Measurements from ENCODE around the gene SSC4D.
"Not testable (repeated sequence)": the region's sequence is repeated elsewhere in the genome, so short reads cannot be mapped to it uniquely, and the experiment has no call there.

The SSC4D gene

DNA sequence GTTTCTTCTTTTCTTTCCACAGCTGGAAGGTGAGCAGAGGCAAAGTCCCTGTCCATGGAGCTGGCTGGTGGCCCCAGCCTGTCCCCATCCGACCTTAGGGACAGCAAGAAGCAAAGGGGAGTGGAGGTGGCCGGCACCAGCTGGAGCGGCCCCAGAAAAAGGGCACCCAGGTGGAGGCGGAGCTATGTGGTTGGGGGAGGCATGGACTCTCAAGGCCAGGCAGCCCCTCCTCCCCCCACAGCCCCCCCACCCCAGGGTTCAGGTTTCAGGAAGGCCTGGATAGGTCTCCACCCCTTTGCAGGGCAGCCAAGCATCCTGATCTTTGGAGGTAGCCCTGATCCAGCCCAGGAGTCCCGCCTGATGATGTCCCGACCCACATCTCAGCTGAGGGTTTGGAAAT, at the start of gene SSC4D:
TSS of gene SSC4D (minus strand) at position 161 of the 400 bp plus-strand sequence. CDS start 5,258 bp downstream, outside the sequence.
- peak within 1 kb of the TSS; percentile 47; the same call in 1 of the 2 replicates for H3K9ac ChIP-seq (ENCODE audit: low read depth, low read length)

DNA sequence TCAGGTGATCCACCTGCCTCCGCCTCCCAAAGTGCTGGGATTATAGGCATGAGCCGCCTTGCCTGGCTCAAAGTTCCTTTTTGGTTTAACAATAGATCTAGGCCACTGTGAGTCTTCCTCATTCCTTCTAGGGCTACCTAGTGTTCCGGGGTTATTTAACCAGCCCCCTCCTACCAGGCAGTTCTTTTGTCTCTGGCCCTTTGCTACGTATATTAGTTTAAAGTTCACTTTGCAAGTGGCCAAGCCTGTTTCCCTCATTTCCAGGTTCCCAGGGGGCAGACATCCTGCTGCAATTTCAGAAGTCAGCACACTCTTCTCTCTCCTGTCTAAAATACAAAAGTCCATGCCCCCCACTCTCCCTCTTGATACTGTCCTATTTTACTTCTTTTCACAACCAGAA, 49.0 kb upstream of the SSC4D start:
- not testable (repeated sequence) for H3K4me1 ChIP-seq (ENCODE audit: control insufficient read depth, insufficient read depth, low read length); H3K4me3 ChIP-seq (ENCODE audit: low read depth, low read length); H3K36me3 ChIP-seq (ENCODE audit: control insufficient read depth, insufficient read depth, low read length); H3K9me3 ChIP-seq (ENCODE audit: control insufficient read depth, insufficient read depth, low read length); H3K27ac ChIP-seq (ENCODE audit: low read depth, low read length); H3K9ac ChIP-seq (ENCODE audit: low read depth, low read length); H3K27me3 ChIP-seq (ENCODE audit: control insufficient read depth, insufficient read depth, low read length)

More for the DNA sequence above, at the start of gene SSC4D:
- peak within 1 kb of the TSS; percentile 55 for H3K27ac ChIP-seq (ENCODE audit: low read depth, low read length)
- peaks cover 9% of the 10 kb centered on the region for H3K4me1 ChIP-seq (ENCODE audit: control insufficient read depth, insufficient read depth, low read length)
- H3K27me3 ChIP-seq (ENCODE audit: control insufficient read depth, insufficient read depth, low read length) = no peaks in the 10 kb centered on the region
- H3K9me3 ChIP-seq (ENCODE audit: control insufficient read depth, insufficient read depth, low read length) = no peaks in the 10 kb centered on the region
- no peaks in the 10 kb centered on the region for H3K36me3 ChIP-seq (ENCODE audit: control insufficient read depth, insufficient read depth, low read length)
- H3K4me3 ChIP-seq (ENCODE audit: low read depth, low read length) = peak within 1 kb of the TSS; percentile 62

- not testable (repeated sequence) for H3K36me3 ChIP-seq (ENCODE audit: control insufficient read depth, insufficient read depth, low read length); H3K4me3 ChIP-seq (ENCODE audit: low read depth, low read length); H3K9me3 ChIP-seq (ENCODE audit: control insufficient read depth, insufficient read depth, low read length); H3K4me1 ChIP-seq (ENCODE audit: control insufficient read depth, insufficient read depth, low read length); H3K27ac ChIP-seq (ENCODE audit: low read depth, low read length); H3K9ac ChIP-seq (ENCODE audit: low read depth, low read length); H3K27me3 ChIP-seq (ENCODE audit: control insufficient read depth, insufficient read depth, low read length)
Measured at GRCh38 chr7:76457017-76457416, 47.5 kb upstream of the SSC4D start.

GRCh38 chr7:76445577-76446008, 36.1 kb upstream of the SSC4D start:
- peak overlapping the region; percentile 65 for H3K27ac ChIP-seq (ENCODE audit: low read depth, low read length)
- not testable (repeated sequence) for H3K27me3 ChIP-seq (ENCODE audit: control insufficient read depth, insufficient read depth, low read length); H3K4me1 ChIP-seq (ENCODE audit: control insufficient read depth, insufficient read depth, low read length); H3K4me3 ChIP-seq (ENCODE audit: low read depth, low read length); H3K36me3 ChIP-seq (ENCODE audit: control insufficient read depth, insufficient read depth, low read length); H3K9me3 ChIP-seq (ENCODE audit: control insufficient read depth, insufficient read depth, low read length); H3K9ac ChIP-seq (ENCODE audit: low read depth, low read length)

DNA sequence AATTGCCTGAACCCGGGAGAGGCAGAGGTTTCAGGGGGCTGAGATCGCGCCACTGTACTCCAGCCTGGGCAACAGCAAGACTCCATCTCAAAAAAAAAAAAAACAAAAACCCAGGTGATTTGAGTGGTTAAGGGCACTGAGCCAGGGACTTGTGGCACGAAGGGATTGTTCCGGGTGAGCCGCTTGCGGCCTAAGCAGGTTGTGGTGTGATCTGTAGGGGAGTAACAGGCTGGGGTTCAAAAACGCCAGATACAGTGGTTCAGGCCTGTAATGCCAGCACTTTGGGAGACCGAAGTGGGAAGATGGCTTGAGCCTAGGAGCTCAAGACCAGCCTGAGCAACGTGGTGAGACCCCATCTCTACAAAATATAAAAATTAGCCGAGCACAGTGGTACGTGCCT, 34.3 kb upstream of the SSC4D start:
- H3K36me3 ChIP-seq (ENCODE audit: control insufficient read depth, insufficient read depth, low read length); H3K9ac ChIP-seq (ENCODE audit: low read depth, low read length); H3K4me1 ChIP-seq (ENCODE audit: control insufficient read depth, insufficient read depth, low read length); H3K27me3 ChIP-seq (ENCODE audit: control insufficient read depth, insufficient read depth, low read length); H3K27ac ChIP-seq (ENCODE audit: low read depth, low read length); H3K4me3 ChIP-seq (ENCODE audit: low read depth, low read length); H3K9me3 ChIP-seq (ENCODE audit: control insufficient read depth, insufficient read depth, low read length): not testable (repeated sequence)

DNA sequence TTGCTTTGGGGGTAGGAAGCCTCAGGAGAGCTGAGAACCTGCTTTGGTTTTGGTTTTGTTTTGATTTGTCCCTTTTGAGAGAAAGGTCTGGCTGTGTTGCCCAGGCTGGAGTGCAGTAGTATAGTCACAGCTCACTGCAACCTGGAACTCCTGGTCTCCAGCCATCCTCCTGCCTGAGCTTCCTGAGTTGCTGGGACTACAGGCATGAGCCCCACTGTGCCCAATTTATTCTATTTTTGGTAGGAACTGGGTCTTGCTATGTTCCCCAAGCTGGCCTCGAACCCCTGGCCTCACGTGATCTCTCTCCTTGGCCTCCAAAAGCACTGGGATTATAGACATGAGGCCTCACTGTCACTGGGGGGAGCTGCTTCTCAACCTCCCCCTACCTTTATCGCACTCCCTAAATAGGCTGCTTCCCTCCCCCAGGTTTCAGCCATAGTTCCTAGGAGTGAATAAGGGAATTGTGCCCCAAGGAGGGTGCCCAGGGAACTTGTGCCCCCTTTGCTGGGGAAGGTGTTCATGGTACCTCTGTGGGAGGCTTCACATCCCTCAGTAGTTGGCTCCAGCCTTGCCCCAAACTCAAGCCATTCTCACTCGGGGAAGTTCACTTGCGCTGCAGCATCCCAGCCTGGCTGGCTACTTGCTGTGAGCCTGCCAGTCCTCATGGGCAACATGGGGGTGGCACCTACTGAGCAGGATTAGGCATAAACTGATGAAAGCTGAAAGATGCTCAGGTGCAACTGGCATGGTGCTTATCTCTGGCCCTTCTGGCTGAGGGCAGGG, 33.4 kb upstream of the SSC4D start:
- not testable (repeated sequence) for H3K4me1 ChIP-seq (ENCODE audit: control insufficient read depth, insufficient read depth, low read length); H3K9me3 ChIP-seq (ENCODE audit: control insufficient read depth, insufficient read depth, low read length); H3K36me3 ChIP-seq (ENCODE audit: control insufficient read depth, insufficient read depth, low read length); H3K4me3 ChIP-seq (ENCODE audit: low read depth, low read length); H3K27ac ChIP-seq (ENCODE audit: low read depth, low read length); H3K9ac ChIP-seq (ENCODE audit: low read depth, low read length); H3K27me3 ChIP-seq (ENCODE audit: control insufficient read depth, insufficient read depth, low read length)

DNA sequence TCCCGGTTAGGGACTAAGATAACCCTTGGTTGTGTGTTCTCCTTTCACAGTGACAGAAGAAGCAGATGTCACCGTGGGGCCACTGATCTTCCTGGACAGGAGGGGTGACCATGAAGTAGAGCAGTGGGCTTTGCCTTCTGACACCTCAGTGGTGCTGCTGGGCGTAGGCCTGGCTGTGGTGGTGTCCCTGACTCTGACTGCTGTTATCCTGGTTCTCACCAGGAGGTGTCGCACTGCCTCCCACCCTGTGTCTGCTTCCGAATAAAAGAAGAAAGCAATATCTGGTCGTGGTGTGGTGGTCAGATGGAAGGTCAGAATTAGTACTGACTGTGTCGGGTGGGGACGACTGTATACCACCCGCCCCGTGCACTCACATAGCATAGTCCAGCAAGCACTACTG, 32.3 kb upstream of the SSC4D start:
- H3K4me3 ChIP-seq (ENCODE audit: low read depth, low read length); H3K9me3 ChIP-seq (ENCODE audit: control insufficient read depth, insufficient read depth, low read length); H3K9ac ChIP-seq (ENCODE audit: low read depth, low read length); H3K36me3 ChIP-seq (ENCODE audit: control insufficient read depth, insufficient read depth, low read length); H3K27ac ChIP-seq (ENCODE audit: low read depth, low read length); H3K4me1 ChIP-seq (ENCODE audit: control insufficient read depth, insufficient read depth, low read length); H3K27me3 ChIP-seq (ENCODE audit: control insufficient read depth, insufficient read depth, low read length): not testable (repeated sequence)

GRCh38 chr7:76440404-76440803, 30.9 kb upstream of the SSC4D start:
- not testable (repeated sequence) for H3K9ac ChIP-seq (ENCODE audit: low read depth, low read length); H3K27me3 ChIP-seq (ENCODE audit: control insufficient read depth, insufficient read depth, low read length); H3K4me3 ChIP-seq (ENCODE audit: low read depth, low read length); H3K36me3 ChIP-seq (ENCODE audit: control insufficient read depth, insufficient read depth, low read length); H3K9me3 ChIP-seq (ENCODE audit: control insufficient read depth, insufficient read depth, low read length); H3K4me1 ChIP-seq (ENCODE audit: control insufficient read depth, insufficient read depth, low read length); H3K27ac ChIP-seq (ENCODE audit: low read depth, low read length)

- H3K27me3 ChIP-seq (ENCODE audit: control insufficient read depth, insufficient read depth, low read length); H3K9ac ChIP-seq (ENCODE audit: low read depth, low read length); H3K4me1 ChIP-seq (ENCODE audit: control insufficient read depth, insufficient read depth, low read length); H3K4me3 ChIP-seq (ENCODE audit: low read depth, low read length); H3K27ac ChIP-seq (ENCODE audit: low read depth, low read length); H3K36me3 ChIP-seq (ENCODE audit: control insufficient read depth, insufficient read depth, low read length); H3K9me3 ChIP-seq (ENCODE audit: control insufficient read depth, insufficient read depth, low read length): not testable (repeated sequence)
Measured at GRCh38 chr7:76439120-76439888, 29.8 kb upstream of the SSC4D start.

DNA sequence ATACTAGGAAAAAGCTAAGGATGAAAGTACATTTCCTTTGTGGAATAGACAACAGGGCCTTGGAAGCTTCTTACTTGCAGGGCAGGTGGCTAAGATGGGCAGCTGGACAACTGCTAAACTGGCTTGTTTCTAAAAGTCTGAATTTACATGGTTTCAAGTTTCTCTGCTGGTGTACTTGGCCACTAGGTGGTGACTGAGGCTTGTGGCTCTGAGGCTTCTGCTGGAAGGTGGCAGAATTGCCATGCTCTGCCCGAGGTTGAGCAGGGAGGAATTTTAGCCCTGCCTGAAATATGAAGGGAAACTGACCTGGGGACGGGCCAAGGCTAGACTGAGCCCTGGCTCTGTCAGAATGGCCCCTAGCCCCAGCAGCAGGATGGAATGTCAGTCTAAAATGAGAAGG, 28.4 kb upstream of the SSC4D start:
- not testable (repeated sequence) for H3K9me3 ChIP-seq (ENCODE audit: control insufficient read depth, insufficient read depth, low read length); H3K27ac ChIP-seq (ENCODE audit: low read depth, low read length); H3K36me3 ChIP-seq (ENCODE audit: control insufficient read depth, insufficient read depth, low read length); H3K27me3 ChIP-seq (ENCODE audit: control insufficient read depth, insufficient read depth, low read length); H3K4me1 ChIP-seq (ENCODE audit: control insufficient read depth, insufficient read depth, low read length); H3K4me3 ChIP-seq (ENCODE audit: low read depth, low read length); H3K9ac ChIP-seq (ENCODE audit: low read depth, low read length)

DNA sequence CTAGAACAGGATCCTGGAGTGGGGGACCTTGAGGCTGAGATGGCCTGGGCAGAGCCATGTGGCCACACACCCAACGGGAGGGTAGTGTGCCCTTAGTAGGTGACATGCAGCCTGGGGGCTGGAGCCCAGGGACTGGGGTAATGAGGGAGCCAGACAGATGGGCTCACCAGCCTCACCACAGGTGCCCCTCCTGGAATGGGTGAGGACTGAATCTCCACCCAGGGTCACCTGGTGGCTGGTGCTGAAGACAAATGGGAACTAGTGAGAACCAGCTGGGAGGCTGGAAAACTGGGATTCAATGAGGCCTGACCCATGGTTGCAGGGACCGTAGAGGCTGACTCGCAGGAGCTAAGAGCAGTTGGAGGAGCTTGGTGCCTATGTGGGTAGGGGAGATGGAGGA, 21.3 kb upstream of the SSC4D start:
- no peak overlapping the region for H3K4me3 ChIP-seq (ENCODE audit: low read depth, low read length)

More for the DNA sequence above, 21.3 kb upstream of the SSC4D start:
- Histone ChIP-seq H3K9ac (ENCODE audit: low read depth, low read length) (no peak overlapping the region), H3K27ac (ENCODE audit: low read depth, low read length) (no peak overlapping the region), H3K9me3 (ENCODE audit: control insufficient read depth, insufficient read depth, low read length) (no peaks in the 10 kb centered on the region), H3K27me3 (ENCODE audit: control insufficient read depth, insufficient read depth, low read length) (no peaks in the 10 kb centered on the region), H3K4me1 (ENCODE audit: control insufficient read depth, insufficient read depth, low read length) (peaks cover 4% of the 10 kb centered on the region; the same call in 1 of the 2 replicates), H3K36me3 (ENCODE audit: control insufficient read depth, insufficient read depth, low read length) (no peaks in the 10 kb centered on the region)

Data from HUES48 (cell line).